BJ (cell line): ENCODE data around the gene ANXA3. TPM values are rescaled to one million over a fixed set of nuclear protein-coding genes. Genes with fewer than 3 reads are reported as not detected.
A peak's percentile ranks its signal among the peaks of the same experiment; 100 is the strongest.

ENCODE experiments used
- CTCF ChIA-PET: fragments of 350-600 bp; formaldehyde crosslinking; extraction: SDS; loops from one replicate; lab custom pipeline; 2021; ENCODE audit warnings: antibody characterized with exemption, inconsistent platforms; lab: Yijun Ruan, JAX
- POLR2A ChIA-PET: fragments of 300-600 bp; sonication (Branson Sonifier 250); formaldehyde crosslinking; extraction: SDS; loops from one replicate; lab custom pipeline; 2021; ENCODE audit warnings: antibody characterized with exemption; lab: Charles Lee
- DNase-seq: peaks from one replicate; pipeline ENCODE4 v3.0.0-alpha.2; 2011; ENCODE audit warnings: low read depth
- H3K27me3 ChIP-seq: 2 replicates; pipeline ENCODE4 v1.6.0; 2011; ENCODE audit warnings: low read length; ENCODE audit not compliant: control insufficient read depth, insufficient read depth
- H3K36me3 ChIP-seq: 2 replicates; pipeline ENCODE4 v1.5.1; 2011; ENCODE audit warnings: low read length; ENCODE audit not compliant: control insufficient read depth, insufficient read depth
- H3K4me3 ChIP-seq: 2 replicates; pipeline ENCODE4 v1.5.1; 2011; ENCODE audit warnings: low read depth, mild to moderate bottlenecking, control low read depth, low read length
- polyA plus RNA-seq: library from polyadenylated mRNA; depleted of rRNA; stranded (reverse); fragments of >200 nt; gene quantifications from 2 replicates; pipeline ENCODE4 v1.2.3, GENCODE V29; 2011
- TF ChIP-seq, protein P1 (sequence below): IDR thresholded peaks from 2 replicates; pipeline ENCODE4 v1.5.1; 2011; ENCODE audit warnings: low read depth, mild to moderate bottlenecking, control low read depth, inconsistent platforms, low read length, moderate library complexity; ENCODE audit not compliant: insufficient read depth

The ANXA3 gene
- polyA plus RNA-seq, 1 experiment, result 8.2 TPM

DNA sequence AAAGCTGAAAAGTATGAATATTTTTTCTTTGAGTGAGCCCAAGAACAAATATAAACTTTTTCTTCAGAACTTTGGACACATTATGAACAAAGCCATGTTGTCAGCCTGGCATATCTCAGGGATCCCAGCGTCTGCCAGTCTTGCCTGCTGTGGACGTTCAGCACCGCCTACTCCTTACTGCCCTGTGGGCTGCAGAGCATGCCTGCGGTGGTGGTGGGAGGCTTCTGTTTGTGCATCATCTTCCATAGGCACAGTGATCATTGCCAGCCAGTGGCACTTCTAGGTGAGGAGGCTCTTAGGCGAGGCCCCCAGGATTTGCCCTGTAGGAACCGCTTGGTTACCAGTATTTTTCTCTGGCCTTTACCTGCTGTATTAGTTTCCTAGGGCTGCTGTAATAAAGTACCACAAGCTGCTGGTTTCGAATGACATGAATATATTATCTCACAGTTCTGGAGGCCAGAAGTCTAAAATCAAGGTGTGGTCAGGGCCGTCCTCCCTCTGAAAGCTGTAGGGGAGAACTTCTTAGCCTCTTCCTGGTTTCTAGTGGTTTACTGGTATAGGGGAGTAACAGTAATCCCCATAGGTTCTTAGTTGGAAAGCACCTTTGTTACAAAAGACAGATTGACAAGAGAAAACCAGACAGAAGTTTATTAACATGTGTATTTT is 15.4 kb downstream of the ANXA3 start:
- no peak for DNase-seq
- POLR2A ChIA-PET, result interaction anchor here (0.6 kb wide), 1 partner anchor 1662 kb away, joined by 3 read pairs; no protein-coding TSS in a partner anchor
- no peaks in the 10 kb centered on the region for H3K36me3 ChIP-seq
- no peaks in the 10 kb centered on the region for H3K27me3 ChIP-seq
- CTCF ChIA-PET, result interaction anchor here (0.8 kb wide), 1 partner anchor 573 kb away, joined by 3 read pairs; no protein-coding TSS in a partner anchor
- no peak overlapping the region for H3K4me3 ChIP-seq
- TF ChIP-seq, protein P1, sequence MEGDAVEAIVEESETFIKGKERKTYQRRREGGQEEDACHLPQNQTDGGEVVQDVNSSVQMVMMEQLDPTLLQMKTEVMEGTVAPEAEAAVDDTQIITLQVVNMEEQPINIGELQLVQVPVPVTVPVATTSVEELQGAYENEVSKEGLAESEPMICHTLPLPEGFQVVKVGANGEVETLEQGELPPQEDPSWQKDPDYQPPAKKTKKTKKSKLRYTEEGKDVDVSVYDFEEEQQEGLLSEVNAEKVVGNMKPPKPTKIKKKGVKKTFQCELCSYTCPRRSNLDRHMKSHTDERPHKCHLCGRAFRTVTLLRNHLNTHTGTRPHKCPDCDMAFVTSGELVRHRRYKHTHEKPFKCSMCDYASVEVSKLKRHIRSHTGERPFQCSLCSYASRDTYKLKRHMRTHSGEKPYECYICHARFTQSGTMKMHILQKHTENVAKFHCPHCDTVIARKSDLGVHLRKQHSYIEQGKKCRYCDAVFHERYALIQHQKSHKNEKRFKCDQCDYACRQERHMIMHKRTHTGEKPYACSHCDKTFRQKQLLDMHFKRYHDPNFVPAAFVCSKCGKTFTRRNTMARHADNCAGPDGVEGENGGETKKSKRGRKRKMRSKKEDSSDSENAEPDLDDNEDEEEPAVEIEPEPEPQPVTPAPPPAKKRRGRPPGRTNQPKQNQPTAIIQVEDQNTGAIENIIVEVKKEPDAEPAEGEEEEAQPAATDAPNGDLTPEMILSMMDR, result no peak

DNA sequence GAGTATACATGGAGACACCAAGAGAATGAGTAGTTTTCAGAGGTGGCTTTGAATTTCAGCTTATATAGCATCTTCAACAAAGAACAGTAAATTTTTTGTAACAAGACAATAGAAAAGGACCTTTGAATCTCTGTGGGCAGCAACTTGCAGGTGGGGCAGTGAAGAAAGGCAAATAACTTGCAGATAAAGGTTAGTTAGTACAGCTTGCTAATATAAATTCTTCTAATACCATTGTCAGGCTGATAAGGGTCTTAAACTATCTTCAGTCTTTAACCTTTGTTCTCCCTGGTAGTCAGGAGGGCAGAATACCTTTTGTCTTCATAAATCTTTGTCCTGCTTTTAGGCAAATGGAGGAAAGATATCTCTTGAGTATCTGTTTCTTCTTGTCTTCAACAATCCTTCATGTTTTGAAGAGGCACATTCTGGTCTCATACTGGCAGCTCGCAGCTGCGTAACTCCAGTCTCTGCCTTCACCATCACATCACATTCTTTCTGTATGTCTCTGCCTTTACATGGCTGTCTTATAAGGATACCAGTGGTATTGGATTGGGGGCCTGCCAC is 16.0 kb downstream of the ANXA3 start:
- TF ChIP-seq, protein P1, result no peak
- no peaks in the 10 kb centered on the region for H3K36me3 ChIP-seq
- POLR2A ChIA-PET, result no interaction called here
- H3K4me3 ChIP-seq, result no peak overlapping the region
- CTCF ChIA-PET, result no interaction called here
- DNase-seq, result no peak
- no peaks in the 10 kb centered on the region for H3K27me3 ChIP-seq

DNA sequence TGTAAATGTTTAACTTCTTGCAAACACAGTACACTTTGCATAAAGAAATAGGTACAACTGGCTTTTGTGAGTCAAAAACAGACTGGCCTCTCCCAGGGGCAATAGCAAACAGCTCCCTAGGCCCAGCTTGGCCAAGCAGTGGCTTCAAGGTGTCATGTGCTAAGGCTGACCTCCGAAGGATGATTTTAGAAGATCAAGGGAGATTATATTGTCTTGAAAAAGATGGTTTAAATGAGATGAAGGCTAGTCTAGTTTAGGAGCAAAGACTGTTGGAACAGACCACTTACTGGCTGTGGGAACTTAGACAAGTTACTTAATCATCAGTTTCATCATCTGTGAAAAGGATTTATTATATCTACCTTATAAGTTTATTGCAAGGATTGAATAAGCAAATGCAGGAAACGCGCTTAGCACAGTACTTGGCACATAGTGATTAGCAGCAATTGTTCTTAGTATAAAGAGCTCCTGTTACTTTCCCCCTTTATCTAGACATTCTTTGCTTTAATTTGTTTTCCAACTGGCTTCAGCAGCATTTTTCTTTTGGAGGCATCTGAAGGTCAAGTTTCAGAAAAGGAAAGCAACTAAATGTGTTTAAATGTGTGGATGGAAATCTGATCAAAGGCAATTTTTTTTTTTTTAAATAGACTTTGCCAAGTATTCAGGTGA is 17.2 kb downstream of the ANXA3 start:
- ChIA-PET CTCF (interaction anchor here (0.6 to 1.2 kb wide), 9 partner anchors 10 to 289 kb away, joined by 3 to 4 read pairs (median 3); no protein-coding TSS in a partner anchor), POLR2A (interaction anchor here (0.5 to 1.3 kb wide), 2 partner anchors 8 to 10 kb away, joined by 3 read pairs; no protein-coding TSS in a partner anchor)
- H3K27me3 ChIP-seq, result no peaks in the 10 kb centered on the region
- TF ChIP-seq, protein P1, result no peak
- H3K36me3 ChIP-seq, result no peaks in the 10 kb centered on the region
- DNase-seq, result no peak
- H3K4me3 ChIP-seq, result no peak overlapping the region

DNA sequence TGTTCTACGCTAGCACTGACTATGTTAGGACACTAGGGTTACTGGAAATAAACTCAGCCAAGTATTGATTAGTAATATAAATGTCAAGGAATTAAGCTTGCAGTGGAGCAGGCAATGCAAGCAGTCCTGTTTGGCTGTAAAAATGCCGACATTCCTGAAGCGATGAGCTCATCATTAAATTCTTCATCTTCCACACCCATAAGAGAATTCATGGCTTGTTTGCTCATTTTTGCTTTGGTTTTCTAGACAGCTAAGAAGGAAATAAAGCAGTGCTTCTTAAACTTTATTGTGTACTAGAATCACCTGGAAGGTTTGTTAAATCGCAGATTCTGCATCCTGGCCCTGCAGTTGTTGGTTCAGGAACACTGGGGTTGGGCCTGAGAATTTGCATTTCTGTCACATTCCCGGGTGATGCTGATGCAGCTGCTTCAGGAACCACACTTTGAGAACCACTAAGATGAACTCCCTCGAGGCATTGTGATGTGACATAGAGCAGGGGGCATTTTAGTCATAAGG is 17.8 kb downstream of the ANXA3 start:
- Histone ChIP-seq H3K4me3 (no peak overlapping the region), H3K27me3 (no peaks in the 10 kb centered on the region), H3K36me3 (no peaks in the 10 kb centered on the region)
- CTCF ChIA-PET, result interaction anchor here (0.6 to 1.2 kb wide), 8 partner anchors 9 to 151 kb away, joined by 3 to 4 read pairs (median 4); no protein-coding TSS in a partner anchor
- TF ChIP-seq, protein P1, result no peak
- peak; percentile 79 for DNase-seq
- POLR2A ChIA-PET, result interaction anchor here (0.5 to 1.3 kb wide), 2 partner anchors 9 to 10 kb away, joined by 3 read pairs; no protein-coding TSS in a partner anchor
